GM19239 (cell line): Measurements from ENCODE around the gene PTGDR2.

Source experiments
- DNase-seq: peaks from one replicate; pipeline ENCODE4 v3.0.0; 2011; ENCODE audit warnings: low spot score; ENCODE audit not compliant: insufficient read length
- FAIRE-seq: peaks from 2 replicates; lab custom pipeline; 2011; peaks lifted over from hg19 to GRCh38; lab: Jason Lieb, UNC

PTGDR2 gene

GRCh38 chr11:60875366-60876167 lies 19.8 kb upstream of the PTGDR2 start:
- DNase-seq (no peak), FAIRE-seq (no peak)

DNA sequence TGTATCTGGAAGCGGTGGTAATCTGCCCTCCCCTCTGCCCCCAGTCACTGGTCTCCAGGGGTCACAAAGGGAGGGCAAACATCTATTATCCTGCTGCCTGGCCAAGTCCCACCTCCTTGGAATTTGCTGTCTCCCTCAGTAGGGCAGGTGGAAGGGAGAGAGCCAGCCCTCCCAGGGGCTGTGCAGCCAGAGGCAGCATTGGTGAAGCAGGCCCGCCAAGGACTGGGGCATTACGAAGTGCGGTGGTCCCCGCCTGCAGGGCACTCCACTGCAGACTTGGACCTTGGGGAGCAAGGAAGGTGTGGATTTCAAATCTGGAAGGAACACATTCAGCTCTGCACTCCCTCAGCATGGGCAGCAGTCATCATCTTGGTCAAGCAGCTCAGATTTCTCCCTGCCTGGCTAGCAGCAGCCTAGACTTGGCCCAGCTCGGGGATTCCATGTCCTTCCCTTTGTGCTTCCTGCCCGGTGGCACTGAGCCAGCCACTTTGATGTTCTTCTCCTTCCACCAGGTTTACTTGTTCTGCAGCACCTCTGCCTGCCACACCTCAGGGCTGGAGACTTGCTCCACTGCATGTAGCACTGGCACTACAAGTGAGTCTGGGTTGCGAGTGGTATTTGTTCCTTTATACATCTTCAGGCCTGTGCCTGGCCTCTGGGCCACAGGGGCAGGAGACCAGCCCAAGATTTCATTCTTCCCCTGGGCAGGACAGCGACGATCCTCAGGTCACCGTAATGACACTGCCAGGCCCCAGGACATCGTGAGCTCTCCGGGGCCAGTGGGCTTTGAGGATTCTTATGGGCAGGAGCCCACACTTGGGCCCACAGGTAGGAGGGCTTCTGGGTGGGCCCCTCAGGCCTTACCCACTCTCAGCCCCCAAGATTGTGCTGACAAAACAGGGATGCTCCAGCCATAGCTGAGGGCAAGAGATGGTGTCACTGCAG lies 18.9 kb upstream of the PTGDR2 start:
- DNase-seq (no peak), FAIRE-seq (no peak)

- FAIRE-seq = no peak
These were observed 17.8 kb upstream of the PTGDR2 start for GRCh38 chr11:60873533-60873932.

GRCh38 chr11:60872961-60873524 lies 17.3 kb upstream of the PTGDR2 start:
- FAIRE-seq = no peak
- DNase-seq = no peak

More at GRCh38 chr11:60873533-60873932, 17.8 kb upstream of the PTGDR2 start:
- DNase-seq = no peak

- DNase-seq = no peak
- no peak for FAIRE-seq
These were observed 16.6 kb upstream of the PTGDR2 start for GRCh38 chr11:60872124-60872960.

GRCh38 chr11:60871378-60872061 lies 15.8 kb upstream of the PTGDR2 start:
- DNase-seq (no peak), FAIRE-seq (no peak)

DNA sequence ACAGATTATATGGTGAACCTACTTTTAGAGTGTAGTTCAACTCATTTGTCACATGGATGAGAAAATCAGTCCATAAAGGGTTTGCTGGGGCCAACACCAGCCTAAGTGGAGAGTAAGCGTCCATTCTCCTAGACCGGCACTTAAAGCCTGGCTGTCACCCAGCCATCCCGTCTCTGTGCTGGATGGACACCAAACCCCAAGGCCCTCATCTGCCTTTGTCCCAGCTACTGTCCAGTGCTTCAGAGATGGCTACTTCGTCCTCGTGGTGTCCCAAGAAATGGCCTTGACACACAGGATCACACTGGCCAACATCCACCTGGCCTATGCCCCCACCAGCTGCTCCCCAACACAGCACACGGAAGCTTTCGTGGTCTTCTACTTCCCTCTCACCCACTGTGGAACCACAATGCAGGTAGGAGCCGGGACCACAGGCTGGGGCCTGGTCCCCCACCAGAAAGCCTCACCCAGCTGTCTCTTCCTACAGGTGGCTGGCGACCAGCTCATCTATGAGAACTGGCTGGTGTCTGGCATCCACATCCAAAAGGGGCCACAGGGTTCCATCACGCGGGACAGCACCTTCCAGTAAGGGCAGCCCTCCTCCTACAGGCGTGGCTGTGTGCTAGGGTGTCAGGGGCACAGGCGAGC lies 15.1 kb upstream of the PTGDR2 start:
- FAIRE-seq = no peak
- DNase-seq = no peak

- FAIRE-seq (no peak), DNase-seq (no peak)
These were observed 14.5 kb upstream of the PTGDR2 start for GRCh38 chr11:60870276-60870675.

DNA sequence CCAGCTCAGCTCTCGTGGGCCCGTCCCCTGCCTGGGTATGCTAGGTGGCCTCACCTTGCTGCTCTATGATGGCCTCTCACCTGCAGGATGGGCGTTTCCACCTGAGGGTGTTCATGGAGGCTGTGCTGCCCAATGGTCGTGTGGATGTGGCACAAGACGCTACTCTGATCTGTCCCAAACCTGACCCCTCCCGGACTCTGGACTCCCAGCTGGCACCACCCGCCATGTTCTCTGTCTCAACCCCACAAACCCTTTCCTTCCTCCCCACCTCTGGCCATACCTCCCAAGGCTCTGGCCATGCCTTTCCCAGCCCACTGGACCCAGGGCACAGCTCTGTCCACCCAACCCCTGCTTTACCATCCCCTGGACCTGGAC lies 13.7 kb upstream of the PTGDR2 start:
- FAIRE-seq (no peak), DNase-seq (no peak)

- no peak for FAIRE-seq
- no peak for DNase-seq
These were observed 13.1 kb upstream of the PTGDR2 start for GRCh38 chr11:60868682-60869450.

GRCh38 chr11:60867871-60868681 lies 12.3 kb upstream of the PTGDR2 start:
- no peak for DNase-seq
- no peak for FAIRE-seq

DNA sequence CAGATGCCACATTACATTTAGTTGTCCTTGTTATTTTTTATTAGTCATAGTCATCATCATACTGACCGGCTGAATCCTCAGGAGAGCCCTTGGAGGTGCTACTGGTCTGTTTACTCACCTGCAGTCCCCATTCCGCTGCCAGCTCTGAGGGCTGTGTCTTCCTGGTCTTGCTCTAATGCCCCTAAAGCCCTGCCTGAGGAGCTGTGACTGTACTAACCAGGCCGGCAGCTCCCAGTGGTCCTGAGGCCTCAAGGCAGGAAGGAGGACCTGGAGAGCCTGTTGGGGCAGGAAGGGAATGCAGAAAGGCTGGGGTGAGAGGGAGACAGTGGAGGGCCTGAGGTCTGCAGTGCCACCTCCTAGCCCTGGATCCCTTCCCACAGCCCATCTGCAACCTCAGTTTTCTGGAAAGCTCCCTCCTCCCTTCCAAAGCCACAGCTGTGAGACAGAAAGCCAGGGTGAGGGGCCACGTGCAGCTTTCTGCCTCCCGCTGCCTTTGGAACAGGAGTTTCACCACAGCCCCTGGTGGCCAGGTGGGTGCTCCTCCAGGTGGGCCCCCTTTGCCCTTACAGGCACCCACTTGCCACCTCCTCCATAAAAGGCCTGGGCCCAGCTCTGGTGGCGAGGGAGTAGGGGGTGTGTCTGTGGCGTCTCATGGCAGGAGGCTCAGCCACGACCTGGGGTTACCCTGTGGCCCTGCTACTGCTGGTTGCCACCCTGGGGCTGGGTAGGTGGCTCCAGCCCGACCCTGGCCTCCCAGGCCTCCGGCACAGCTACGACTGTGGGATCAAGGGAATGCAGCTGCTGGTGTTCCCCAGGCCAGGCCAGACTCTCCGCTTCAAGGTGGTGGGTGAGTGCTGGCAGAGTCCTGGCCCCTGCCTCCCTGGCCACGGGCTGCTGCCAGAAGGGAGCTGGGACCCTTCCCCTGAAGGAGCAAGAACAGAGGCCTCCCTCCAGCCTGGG lies 11.4 kb upstream of the PTGDR2 start, which contains the start of gene ZP1:
TSS of gene ZP1 (plus strand) at position 632 of the 960 bp plus-strand sequence. CDS start at position 652, 20 bp downstream.
- FAIRE-seq (no peak), DNase-seq (no peak)

DNA sequence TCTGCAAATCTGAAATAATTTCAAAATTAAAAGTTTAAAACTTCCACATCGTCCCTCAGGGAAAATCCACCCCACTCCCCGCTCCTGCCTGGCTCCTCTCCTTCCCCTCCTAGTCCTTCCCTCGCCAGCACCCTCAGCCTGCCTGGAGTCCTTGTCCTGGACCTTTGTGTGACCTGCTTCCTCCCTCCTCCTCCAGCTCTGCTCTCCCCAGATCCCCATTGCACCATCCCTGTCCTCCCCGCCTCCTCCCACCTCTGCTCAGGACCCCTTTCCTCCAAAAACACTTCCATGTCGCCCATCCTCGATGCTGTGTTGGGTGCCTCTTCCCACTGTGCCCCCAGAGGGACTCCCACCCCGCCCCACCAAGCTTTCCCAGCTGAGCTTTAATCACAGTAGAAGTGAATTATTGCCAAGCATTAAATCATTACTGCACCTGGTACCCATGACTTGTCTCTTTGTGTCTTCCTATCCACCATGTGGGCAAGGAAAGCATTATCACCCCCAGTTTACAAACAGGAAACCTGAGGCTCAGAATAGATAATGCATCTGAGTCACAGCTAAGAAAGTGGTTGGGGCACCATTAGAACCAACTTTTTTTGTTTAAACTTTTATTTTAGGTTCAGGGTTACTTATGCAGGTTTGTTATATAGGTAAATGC lies 9.2 kb upstream of the PTGDR2 start:
- FAIRE-seq = no peak
- DNase-seq = no peak

- DNase-seq (no peak), FAIRE-seq (no peak)
These were observed 8.1 kb upstream of the PTGDR2 start for GRCh38 chr11:60863550-60864521.

- FAIRE-seq (no peak), DNase-seq (no peak)
These were observed 6.4 kb upstream of the PTGDR2 start for GRCh38 chr11:60862171-60862570.
